ENCODE measurements around the gene SDF4.

SDF4 gene

GRCh38 chr1:1231400-1232207 is at the start of gene SDF4:
Gene SDF4, minus strand, starts transcription at chr1:1232001. Its CDS starts 3,229 bp downstream, at chr1:1228772.
- H3K4me3 ChIP-seq (ENCODE audit: low read length): peak within 1 kb of the TSS; percentile 73
- TF ChIP-seq ZNF274 (IDR thresholded peaks at IDR 0.05; ENCODE audit: low read depth, low read length): no peak

DNA sequence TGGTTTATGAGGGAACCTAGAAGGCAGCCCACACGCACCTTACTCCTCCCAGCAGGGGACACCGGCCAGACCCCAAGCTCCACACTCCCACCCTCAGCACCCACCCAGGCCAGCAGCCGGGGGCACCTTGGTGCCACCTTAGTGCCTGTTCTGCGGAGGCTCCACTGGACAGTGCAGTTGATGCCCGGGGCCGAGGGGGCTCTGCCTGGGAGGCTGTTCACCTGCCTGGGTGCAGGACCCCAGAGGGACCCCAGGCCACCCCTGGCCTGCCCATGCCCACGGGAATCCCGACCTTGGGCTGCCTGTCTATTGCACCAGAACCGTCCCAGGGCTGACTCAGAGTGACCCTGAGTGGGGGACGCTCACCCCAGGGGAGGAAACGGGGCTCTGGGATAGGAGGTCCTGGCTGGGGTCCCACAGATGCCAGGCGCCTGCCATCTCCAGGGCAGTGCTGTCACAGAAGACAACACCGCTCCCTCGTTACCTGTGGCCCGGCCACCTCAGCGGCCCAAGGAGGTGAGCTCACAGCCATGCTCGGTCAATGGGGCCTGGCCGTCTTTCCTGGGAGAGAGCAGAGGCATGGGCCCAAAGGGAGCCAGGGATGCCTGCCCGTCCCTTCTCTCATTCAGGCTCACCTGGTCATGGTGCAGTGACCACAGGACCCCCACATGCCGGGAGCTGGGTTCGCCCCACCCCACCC is 49.1 kb upstream of the SDF4 start:
- no peak overlapping the region for H3K4me3 ChIP-seq (ENCODE audit: low read length)
- no peak for TF ChIP-seq ZNF274 (IDR thresholded peaks at IDR 0.05; ENCODE audit: low read depth, low read length)

- no peak overlapping the region for H3K4me3 ChIP-seq (ENCODE audit: low read length)
- TF ChIP-seq ZNF274 (IDR thresholded peaks at IDR 0.05; ENCODE audit: low read depth, low read length): no peak
These were observed 47.2 kb upstream of the SDF4 start for GRCh38 chr1:1279028-1279427.

- no peak for TF ChIP-seq ZNF274 (IDR thresholded peaks at IDR 0.05; ENCODE audit: low read depth, low read length)
- H3K4me3 ChIP-seq (ENCODE audit: low read length): no peak overlapping the region
These were observed 46.8 kb upstream of the SDF4 start for GRCh38 chr1:1278620-1279019.

DNA sequence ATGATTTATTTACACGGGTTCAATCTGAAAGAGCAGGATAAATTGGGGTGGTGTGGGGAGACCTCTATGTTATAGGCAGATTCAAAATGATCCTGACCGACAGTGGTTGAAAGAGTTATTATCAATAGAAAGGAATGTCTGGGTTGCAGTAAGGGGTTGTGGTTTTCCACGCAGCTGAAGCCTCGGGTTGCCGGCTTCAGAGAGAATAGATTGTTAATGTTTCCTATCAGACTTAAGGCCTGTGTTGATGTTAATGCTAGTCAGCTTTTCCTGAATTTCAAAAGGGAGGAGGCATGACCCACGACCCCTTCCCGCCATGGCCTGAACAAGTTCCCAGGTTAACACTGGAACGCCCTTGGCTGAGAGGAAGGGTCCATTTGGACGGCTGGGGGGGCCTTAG is 44.0 kb upstream of the SDF4 start:
- H3K4me3 ChIP-seq (ENCODE audit: low read length): no peak overlapping the region
- no peak for TF ChIP-seq ZNF274 (IDR thresholded peaks at IDR 0.05; ENCODE audit: low read depth, low read length)

GRCh38 chr1:1274931-1275431 is 43.2 kb upstream of the SDF4 start:
- no peak overlapping the region for H3K4me3 ChIP-seq (ENCODE audit: low read length)

GRCh38 chr1:1274299-1274930 is 42.6 kb upstream of the SDF4 start:
- TF ChIP-seq ZNF274 (IDR thresholded peaks at IDR 0.05; ENCODE audit: low read depth, low read length): no peak
- H3K4me3 ChIP-seq (ENCODE audit: low read length): peak overlapping the region; percentile 69

More at GRCh38 chr1:1274931-1275431, 43.2 kb upstream of the SDF4 start:
- no peak for TF ChIP-seq ZNF274 (IDR thresholded peaks at IDR 0.05; ENCODE audit: low read depth, low read length)

DNA sequence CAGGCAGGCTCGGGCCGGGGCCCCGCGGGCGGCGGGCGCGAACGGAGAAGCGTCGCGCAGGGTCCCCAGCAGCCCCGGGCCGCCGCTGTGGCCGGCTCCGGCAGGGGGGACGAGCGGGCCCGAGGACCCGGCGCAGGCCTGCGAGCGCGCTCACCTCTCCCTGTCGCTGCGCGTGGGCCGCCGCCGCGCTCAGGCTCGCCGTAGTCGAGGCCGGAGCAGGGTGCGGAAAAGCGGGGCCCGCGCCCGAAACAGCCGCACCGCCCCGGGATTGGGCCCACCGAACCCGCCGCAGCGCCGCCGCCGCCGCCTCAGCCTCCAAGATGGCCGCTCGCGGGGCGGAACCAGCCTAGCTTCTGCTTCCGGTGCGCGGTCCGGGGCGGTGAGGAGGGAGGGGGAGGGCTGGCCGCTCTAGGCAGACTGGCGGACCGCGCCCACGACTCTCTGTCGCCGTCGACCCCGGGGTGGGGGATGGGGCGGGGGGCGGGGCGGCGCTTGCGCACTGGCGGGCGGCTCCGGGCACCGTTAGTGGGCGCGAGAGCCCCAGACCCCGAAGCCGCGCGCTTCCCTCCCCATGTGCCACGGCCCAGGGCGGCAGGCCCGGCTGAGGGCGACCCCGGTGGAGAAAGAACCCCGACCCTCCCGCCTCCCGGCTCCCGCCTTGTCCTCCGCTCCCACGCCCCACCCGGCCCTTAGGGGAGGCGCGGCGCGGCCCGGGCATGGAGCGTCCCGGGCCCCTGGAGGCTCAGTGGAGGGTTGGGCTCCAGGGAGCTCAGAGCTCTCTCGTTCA is 41.9 kb upstream of the SDF4 start, which contains the start of gene UBE2J2:
UBE2J2 (minus strand) TSS at position 343 of the 787 bp plus-strand sequence. CDS start 5,862 bp downstream, outside the sequence.
- H3K4me3 ChIP-seq (ENCODE audit: low read length): peak within 1 kb of the TSS; percentile 93
- no peak for TF ChIP-seq ZNF274 (IDR thresholded peaks at IDR 0.05; ENCODE audit: low read depth, low read length)

GRCh38 chr1:1273209-1273511 is 41.4 kb upstream of the SDF4 start:
- no peak for TF ChIP-seq ZNF274 (IDR thresholded peaks at IDR 0.05; ENCODE audit: low read depth, low read length)
- peak overlapping the region; percentile 93 for H3K4me3 ChIP-seq (ENCODE audit: low read length)

DNA sequence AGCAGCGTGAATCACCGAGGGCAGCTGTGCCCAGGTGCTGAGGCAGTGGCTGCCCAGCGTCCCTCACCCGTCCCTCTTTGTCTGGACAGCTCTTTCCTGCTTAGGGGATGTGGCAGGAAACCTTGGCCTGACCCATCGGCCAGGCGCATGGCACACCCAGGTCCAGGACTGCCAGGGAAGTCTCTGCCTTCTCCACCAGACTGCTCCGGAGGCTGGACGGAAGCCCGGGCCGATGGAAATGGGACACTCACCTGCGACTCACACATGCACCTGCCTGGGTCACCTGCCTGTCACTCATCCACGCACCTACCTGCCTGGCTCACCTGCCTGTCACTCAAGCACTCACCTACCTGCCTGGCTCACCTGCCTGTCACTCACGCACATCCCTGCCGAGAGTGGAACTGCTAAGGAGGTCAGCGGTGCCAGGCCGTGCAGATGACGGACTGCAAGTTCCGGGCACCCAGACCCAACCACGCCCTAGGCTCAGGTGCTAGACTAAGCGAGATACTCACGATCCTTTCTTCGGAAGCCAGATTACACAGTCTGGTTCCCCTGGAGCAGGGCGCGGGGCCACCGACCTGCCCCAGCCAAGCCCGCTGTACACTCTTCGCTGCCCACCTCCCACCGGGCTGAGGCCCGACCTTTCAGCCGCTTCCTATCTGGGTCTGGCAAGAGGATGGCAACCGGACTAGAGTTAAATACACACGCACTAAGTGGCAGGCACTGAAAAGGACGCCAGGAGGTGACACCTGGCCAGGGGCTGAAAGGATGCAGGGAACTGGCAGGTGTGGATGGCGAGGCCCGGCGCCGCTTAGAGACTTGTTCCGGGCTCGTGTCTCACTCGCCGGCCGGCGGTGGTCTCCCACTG is 40.8 kb upstream of the SDF4 start:
- no peak for TF ChIP-seq ZNF274 (IDR thresholded peaks at IDR 0.05; ENCODE audit: low read depth, low read length)

DNA sequence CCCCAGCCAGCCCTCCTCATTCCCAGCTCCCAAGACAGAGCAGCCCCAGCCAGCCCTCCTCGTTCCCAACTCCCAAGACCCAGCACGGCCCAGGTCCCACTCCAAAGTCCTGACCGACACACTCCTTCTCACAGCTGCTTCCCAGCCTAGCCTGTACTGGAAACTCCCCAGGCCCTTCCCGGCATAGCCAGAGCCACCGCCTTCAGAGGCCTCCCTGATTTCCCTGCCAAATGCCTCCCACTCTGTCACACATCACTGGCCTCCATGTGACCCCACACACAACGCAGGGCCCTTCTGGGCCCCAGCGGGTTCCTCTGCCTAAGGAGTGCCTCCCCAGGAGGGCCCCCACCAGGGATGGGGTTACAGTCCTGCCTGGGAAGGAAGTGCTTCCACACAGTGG is 39.0 kb upstream of the SDF4 start:
- no peak overlapping the region for H3K4me3 ChIP-seq (ENCODE audit: low read length)
- TF ChIP-seq ZNF274 (IDR thresholded peaks at IDR 0.05; ENCODE audit: low read depth, low read length): no peak

More for the DNA sequence above, 40.8 kb upstream of the SDF4 start:
- H3K4me3 ChIP-seq (ENCODE audit: low read length): peak overlapping the region; percentile 93

- no peak for TF ChIP-seq ZNF274 (IDR thresholded peaks at IDR 0.05; ENCODE audit: low read depth, low read length)
These were observed 36.5 kb upstream of the SDF4 start for GRCh38 chr1:1268284-1268682.

More at GRCh38 chr1:1268284-1268682, 36.5 kb upstream of the SDF4 start:
- H3K4me3 ChIP-seq (ENCODE audit: low read length): no peak overlapping the region

Data from GM08714 (cell line).